ENCODE measurements around the gene PRELP.
A peak's percentile ranks its signal among the peaks of the same experiment; 100 is the strongest.
"Not testable (repeated sequence)": the region's sequence is repeated elsewhere in the genome, so short reads cannot be mapped to it uniquely, and the experiment has no call there.

The PRELP gene

DNA sequence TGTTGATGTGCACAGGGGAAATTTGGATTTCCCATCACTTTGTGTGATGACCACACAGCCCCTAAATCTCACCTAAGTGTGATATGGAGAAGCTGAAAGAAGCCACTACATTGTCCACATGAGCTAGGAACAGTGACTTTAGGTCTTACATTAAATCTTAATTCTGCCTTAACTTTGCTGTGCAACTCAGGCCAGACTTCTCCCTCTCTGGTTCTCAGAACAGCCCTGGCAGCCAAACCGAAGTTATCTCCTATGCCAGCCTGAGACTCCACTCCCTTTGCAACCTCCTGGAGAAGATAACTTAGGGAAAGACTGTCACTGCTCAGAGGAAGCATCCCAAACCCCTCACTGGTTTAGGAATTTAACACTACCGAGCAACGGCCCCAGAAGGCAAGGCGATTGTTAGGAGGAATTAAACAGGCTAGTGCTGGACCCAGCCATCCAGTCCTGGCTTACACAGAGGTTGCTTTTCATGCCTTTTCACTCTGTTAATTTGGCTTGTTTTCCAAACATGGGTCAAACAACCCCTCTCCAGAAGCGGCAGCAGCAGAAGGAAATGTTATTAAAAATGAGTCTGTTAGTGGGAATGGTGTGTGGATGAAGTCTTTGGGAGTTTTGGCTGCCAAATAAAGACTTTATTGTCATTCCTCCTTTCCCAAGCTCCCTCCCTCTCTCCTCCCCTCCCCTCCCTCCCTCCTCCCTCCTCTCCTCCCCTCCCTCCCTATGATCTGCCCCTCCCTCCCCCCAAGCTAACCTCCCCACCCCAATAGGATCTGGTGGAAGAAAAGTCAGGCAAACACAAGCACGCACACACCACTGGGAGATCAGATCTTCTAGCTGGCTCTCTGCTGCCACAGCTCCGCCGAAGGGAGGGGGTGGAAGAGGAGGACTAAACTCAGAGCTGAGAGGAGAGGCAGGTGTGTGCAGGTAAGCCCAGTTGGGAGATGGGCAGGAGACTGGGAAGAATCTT is at the start of gene PRELP:
Gene PRELP (plus strand): TSS at position 795 of the 970 bp plus-strand sequence. CDS start 7,379 bp downstream, outside the sequence.
- peak; percentile 75 for DNase-seq (ENCODE audit: low spot score)

- DNase-seq (ENCODE audit: low spot score), result no peak
Measured at GRCh38 chr1:203426366-203426765, 49.2 kb upstream of the PRELP start.

DNA sequence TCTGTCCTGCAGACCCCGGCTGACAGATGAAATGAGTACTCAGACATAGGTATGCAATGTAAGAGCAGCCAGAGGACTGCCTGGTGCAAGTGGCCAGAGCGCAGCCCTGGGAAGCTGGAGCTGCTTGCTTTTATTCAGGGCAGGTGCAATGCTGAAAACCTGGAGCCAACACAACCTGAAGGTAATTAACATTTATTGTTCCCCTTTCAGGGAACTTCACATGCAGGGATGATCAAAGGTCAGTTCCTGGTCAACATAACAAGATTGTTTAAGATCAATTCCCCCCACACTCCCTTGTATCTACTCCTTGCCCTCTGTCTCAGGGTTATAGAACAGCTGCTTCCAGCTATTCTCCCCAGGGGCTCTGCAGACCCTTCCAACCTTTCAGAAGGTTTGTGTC is 48.7 kb upstream of the PRELP start:
- DNase-seq (ENCODE audit: low spot score), result no peak

GRCh38 chr1:203427451-203427850 is 48.2 kb upstream of the PRELP start:
- DNase-seq (ENCODE audit: low spot score), result no peak

DNA sequence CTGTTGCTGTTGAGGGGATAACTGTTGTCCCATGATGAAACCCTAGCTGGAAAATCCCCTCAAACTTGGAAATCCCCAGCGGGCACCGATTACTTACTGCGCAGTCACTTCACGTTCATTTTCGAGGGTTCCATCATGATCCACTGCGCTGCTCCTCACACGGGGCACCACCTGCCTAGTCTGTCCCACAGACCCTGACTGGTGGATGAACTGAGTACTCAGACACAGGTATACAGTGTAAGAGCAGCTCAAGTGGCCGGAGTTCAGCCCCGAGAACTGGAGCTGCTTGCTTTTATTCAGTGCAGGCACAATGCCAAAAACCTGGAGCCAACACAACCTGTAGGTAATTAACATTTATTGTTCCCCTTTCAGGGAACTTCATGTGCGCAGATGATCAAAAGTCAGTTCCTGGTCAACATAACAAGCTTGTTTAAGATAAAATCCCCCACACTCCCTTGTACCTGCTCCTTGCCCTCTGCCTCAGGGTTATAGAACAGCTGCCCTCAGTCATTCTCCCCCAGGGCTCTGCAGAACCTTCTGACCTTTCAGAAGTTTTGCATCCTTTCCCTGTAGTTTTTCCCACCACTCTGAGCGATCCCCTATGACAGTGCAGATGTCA is 46.5 kb upstream of the PRELP start:
- DNase-seq (ENCODE audit: low spot score), result no peak

GRCh38 chr1:203435615-203436014 is 40.0 kb upstream of the PRELP start:
- no peak for DNase-seq (ENCODE audit: low spot score)

GRCh38 chr1:203437696-203438315 is 37.8 kb upstream of the PRELP start:
- no peak for DNase-seq (ENCODE audit: low spot score)

DNA sequence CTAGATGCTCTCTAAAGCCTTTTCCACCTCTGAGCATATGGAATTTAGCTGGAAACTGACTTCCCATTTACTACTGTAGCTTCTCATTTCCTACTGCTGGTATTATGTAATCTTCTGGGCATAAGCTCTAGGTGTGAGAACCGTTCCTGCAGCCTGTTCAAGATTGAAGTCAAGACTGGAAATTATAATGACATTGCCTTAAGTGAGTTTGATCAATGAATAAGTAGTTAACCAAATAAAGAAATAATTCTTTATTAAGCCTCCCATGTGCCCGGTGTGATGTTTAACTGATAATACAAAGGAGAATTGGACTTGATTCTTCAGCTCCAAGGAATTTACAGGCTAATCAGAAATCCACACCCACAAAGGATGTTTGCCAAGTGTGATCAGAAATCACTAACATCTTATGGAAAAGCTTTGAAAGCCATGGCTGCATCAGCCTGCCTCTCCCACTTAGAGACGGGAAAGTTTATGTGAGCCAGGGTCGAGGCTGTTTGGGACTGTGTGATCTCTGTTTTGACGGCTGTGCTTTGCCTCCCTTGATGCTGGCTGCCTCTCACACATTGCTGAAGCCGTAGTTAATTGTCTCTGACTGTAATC is 36.4 kb upstream of the PRELP start:
- DNase-seq (ENCODE audit: low spot score), result no peak

- peak; percentile 81 for DNase-seq (ENCODE audit: low spot score)
Measured at GRCh38 chr1:203440771-203441170, 34.8 kb upstream of the PRELP start.

GRCh38 chr1:203441766-203442165 is 33.8 kb upstream of the PRELP start:
- no peak for DNase-seq (ENCODE audit: low spot score)

- no peak for DNase-seq (ENCODE audit: low spot score)
Measured at GRCh38 chr1:203442821-203443220, 32.8 kb upstream of the PRELP start.

- no peak for DNase-seq (ENCODE audit: low spot score)
Measured at GRCh38 chr1:203443296-203443695, 32.3 kb upstream of the PRELP start.

DNA sequence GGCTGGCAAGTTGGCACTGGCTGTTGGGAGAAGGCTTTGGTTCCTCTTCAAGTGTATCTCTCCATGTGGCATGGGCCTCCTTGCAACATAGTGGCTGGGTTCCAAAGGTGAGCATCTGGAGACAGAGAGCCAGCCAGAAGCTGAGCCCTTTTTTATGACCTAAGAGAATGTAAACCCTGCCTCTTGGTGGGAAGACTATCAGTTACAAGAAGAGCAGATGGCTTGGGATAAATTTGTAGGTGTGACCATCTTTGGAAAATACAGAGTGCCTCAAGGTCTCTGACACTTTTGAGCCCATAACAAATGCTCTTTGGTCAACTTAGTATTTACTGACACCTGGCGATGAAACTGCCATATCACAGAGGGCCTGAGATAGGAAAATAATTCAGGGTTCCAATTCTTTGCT is 31.4 kb upstream of the PRELP start:
- DNase-seq (ENCODE audit: low spot score), result no peak

GRCh38 chr1:203447151-203447550 is 28.5 kb upstream of the PRELP start:
- DNase-seq (ENCODE audit: low spot score), result no peak

GRCh38 chr1:203447598-203447997 is 28.0 kb upstream of the PRELP start:
- DNase-seq (ENCODE audit: low spot score), result not testable (repeated sequence)

DNA sequence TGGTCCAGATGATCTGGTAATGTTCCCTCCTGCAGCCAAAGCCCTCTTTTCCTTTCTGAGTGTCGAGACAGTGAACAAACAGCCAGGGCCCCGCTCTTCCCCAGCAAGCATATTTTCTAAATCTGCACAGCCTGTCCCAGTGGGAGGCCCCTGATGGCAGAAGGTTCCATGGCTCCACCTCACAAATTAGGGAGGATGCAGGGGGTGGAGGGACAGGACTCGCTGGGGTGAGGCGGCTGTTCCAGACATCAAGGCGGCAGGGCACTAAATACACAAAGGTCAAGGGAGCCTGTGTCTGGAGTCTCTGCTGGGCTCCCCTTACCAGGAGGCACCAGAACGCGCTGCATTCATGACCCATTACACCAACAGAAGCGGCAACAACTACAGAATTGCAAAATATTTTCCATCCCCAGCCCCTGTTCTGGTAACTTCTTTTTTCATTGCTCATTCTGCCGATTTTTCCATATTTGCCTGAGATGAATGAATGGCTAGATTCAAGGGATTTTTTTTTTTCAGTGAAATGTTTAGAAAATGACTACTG is 27.0 kb upstream of the PRELP start:
- peak; percentile 35 for DNase-seq (ENCODE audit: low spot score)

DNA sequence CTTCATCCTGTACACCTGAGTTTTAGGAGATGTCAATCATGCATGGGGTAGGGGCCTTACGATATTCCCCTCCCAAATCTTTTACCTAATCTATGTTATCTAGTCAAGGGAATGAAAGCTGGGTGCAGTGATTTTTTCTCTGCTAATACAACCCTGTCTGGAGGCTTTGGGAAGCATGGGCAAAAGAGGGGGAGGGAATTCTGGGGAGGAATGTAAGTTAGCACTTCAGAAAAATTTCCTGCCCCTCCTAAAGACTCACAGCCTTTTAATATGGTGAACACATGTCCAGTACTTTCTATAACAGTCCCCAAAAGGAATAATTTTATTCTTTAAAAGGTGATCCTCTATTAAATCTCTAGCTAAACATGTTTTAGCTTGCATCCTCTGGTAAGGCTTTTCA is 25.6 kb upstream of the PRELP start:
- DNase-seq (ENCODE audit: low spot score), result no peak

DNA sequence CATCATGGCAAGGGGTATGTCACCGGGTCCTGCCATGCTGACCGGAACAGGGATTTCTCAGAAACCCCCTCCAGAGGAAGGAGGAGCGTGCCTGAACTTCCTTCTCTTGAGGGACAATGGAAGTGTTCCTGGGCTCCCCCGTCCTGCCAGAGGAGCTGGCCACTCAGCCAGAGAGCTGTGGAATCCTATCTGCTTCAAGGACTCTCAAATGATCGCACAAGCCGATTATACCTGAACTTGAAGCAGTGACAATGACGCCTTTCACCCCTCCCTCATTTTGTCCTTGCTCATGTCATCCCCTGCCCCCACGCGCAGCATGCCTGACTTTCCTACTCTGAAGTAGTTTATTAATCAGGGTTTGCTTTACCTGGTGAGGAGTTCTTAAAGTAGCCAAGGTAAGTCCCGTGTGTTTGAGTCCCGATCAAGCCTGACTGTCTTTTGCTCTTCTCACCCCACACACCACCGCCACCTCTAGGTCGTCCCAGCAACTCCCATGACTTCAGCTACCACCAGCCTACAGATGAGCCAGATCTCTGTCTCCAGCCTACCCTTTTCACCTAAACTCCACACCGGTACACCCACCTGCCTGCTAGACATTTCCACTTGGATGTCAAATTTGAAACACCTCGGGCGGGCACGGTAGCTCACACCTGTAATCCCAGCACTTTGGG is 25.0 kb upstream of the PRELP start:
- DNase-seq (ENCODE audit: low spot score), result no peak

GRCh38 chr1:203451836-203452784 is 23.5 kb upstream of the PRELP start:
- no peak for DNase-seq (ENCODE audit: low spot score)

DNA sequence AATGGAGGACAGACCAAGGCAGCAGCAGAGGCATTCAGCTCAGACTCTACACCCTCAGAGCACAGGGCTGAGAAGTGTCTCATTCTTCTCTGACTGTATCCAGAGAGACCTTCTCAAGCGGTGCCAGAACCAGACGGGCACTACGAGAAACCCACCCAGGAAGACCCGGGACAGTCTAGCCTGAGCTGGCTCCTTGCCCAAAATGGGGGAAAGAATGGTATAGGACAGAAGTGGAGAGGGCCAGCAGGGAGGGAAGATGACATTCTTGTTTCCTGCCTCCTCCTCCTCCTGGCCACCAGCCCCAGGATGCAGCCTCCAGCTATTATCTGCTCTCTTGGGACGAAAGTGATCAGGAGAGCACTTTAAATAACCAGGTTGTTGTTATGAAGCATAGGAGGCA is 22.6 kb upstream of the PRELP start:
- no peak for DNase-seq (ENCODE audit: low spot score)

Measured in Ammon's horn (tissue), 1 donor.